PFSK-1 (cell line): ENCODE data around the gene PEG3.

Source experiments
- FOXP2 ChIP-seq: optimal IDR thresholded peaks from 2 replicates; pipeline ENCODE3; 2011; ENCODE audit warnings: borderline replicate concordance, control low read depth, inconsistent platforms; ENCODE audit not compliant: insufficient read depth; ENCODE audit errors: extremely low read length, extremely low read depth
- POLR2AphosphoS5 ChIP-seq: IDR thresholded peaks from 2 replicates; pipeline ENCODE4 v1.6.1; 2012; ENCODE audit warnings: low read depth, mild to moderate bottlenecking, control low read depth, low read length, moderate library complexity
- REST ChIP-seq, 2 experiments: IDR thresholded peaks; 2 replicates each; pipeline versions ENCODE4 v1.6.1 to v1.8.0; 2011 to 2012; ENCODE audit warnings: low read depth in 2 of 2, low read length in 2 of 2, control low read depth in 1 of 2, inconsistent platforms in 1 of 2, mild to moderate bottlenecking in 1 of 2, moderate library complexity in 1 of 2; ENCODE audit not compliant: insufficient read depth in 1 of 2
- SIN3A ChIP-seq: IDR thresholded peaks from 2 replicates; pipeline ENCODE4 v1.6.1; 2012; ENCODE audit warnings: mild to moderate bottlenecking, low read length, moderate library complexity, borderline replicate concordance; ENCODE audit not compliant: insufficient read depth
- TAF1 ChIP-seq: IDR thresholded peaks from 2 replicates; pipeline ENCODE4 v1.6.1; 2012; ENCODE audit warnings: low read length, control low read depth, borderline replicate concordance; ENCODE audit not compliant: insufficient read depth

Gene PEG3

GRCh38 chr19:56866538-56866937 lies 26.0 kb upstream of the PEG3 start:
- TF ChIP-seq SIN3A, result no peak
- no peak for TF ChIP-seq TAF1
- TF ChIP-seq REST (IDR thresholded peaks at IDR 0.05; ENCODE audit: insufficient read depth in 1 of 2, low read depth in 2 of 2, low read length in 2 of 2), result no peak
- no peak for TF ChIP-seq POLR2AphosphoS5
- no peak for TF ChIP-seq FOXP2

- no peak for TF ChIP-seq SIN3A
- no peak for TF ChIP-seq REST (IDR thresholded peaks at IDR 0.05; ENCODE audit: insufficient read depth in 1 of 2, low read depth in 2 of 2, low read length in 2 of 2)
- TF ChIP-seq FOXP2, result no peak
These were observed 24.1 kb upstream of the PEG3 start for GRCh38 chr19:56864443-56865125.

GRCh38 chr19:56862741-56863140 lies 22.2 kb upstream of the PEG3 start:
- TF ChIP-seq TAF1, result no peak
- no peak for TF ChIP-seq FOXP2
- TF ChIP-seq REST (IDR thresholded peaks at IDR 0.05; ENCODE audit: insufficient read depth in 1 of 2, low read depth in 2 of 2, low read length in 2 of 2), result no peak
- TF ChIP-seq SIN3A, result no peak
- TF ChIP-seq POLR2AphosphoS5, result no peak

GRCh38 chr19:56858026-56858425 lies 17.5 kb upstream of the PEG3 start:
- no peak for TF ChIP-seq FOXP2

GRCh38 chr19:56856822-56857221 lies 16.3 kb upstream of the PEG3 start:
- TF ChIP-seq REST (IDR thresholded peaks at IDR 0.05; ENCODE audit: insufficient read depth in 1 of 2, low read depth in 2 of 2, low read length in 2 of 2) (no peak), FOXP2 (no peak), SIN3A (no peak), POLR2AphosphoS5 (no peak), TAF1 (no peak)

GRCh38 chr19:56848166-56848565 lies 7.6 kb upstream of the PEG3 start:
- TF ChIP-seq REST (IDR thresholded peaks at IDR 0.05; ENCODE audit: insufficient read depth in 1 of 2, low read depth in 2 of 2, low read length in 2 of 2), result no peak
- TF ChIP-seq POLR2AphosphoS5, result no peak
- TF ChIP-seq FOXP2, result no peak
- TF ChIP-seq SIN3A, result no peak
- TF ChIP-seq TAF1, result no peak
